MM.1S (cell line): Measurements from ENCODE around the gene MYOC.

Source experiments
- DNase-seq: peaks from one replicate; pipeline ENCODE4 v3.0.0-alpha.2; 2015
- H2AFZ ChIP-seq: fragments of 300-600 bp; sonication (generic); 2 replicates; pipeline ENCODE4 v1.6.0; 2016; ENCODE audit warnings: antibody characterized with exemption, low read length
- H3F3A ChIP-seq: fragments of 300-600 bp; sonication (generic); 2 replicates; pipeline ENCODE4 v1.6.1; 2016; ENCODE audit warnings: mild to moderate bottlenecking, antibody characterized with exemption, low read length, moderate library complexity, mixed read lengths; ENCODE audit not compliant: insufficient read depth
- H3K27ac ChIP-seq: fragments of 300-600 bp; sonication (generic); 2 replicates; pipeline ENCODE4 v1.5.1; 2016; ENCODE audit warnings: mild to moderate bottlenecking, low read length
- H3K27me3 ChIP-seq: fragments of 300-600 bp; sonication (generic); replicated peaks from 2 replicates; pipeline ENCODE4 v1.6.0; 2016; ENCODE audit warnings: low read length; ENCODE audit not compliant: insufficient read depth
- H3K36me3 ChIP-seq: fragments of 300-600 bp; sonication (generic); replicated peaks from 2 replicates; pipeline ENCODE4 v1.6.1; 2016; ENCODE audit warnings: mild to moderate bottlenecking, low read length, mixed read lengths; ENCODE audit not compliant: insufficient read depth
- H3K4me1 ChIP-seq: fragments of 300-600 bp; sonication (generic); 2 replicates; pipeline ENCODE4 v1.6.1; 2016; ENCODE audit warnings: low read length, mixed read lengths
- H3K4me2 ChIP-seq: fragments of 300-600 bp; sonication (generic); 2 replicates; pipeline ENCODE4 v1.6.0; 2016; ENCODE audit warnings: low read depth, low read length
- H3K4me3 ChIP-seq: fragments of 300-600 bp; sonication (generic); 2 replicates; pipeline ENCODE4 v1.5.1; 2016; ENCODE audit warnings: low read length, mixed read lengths
- H3K79me2 ChIP-seq: fragments of 300-600 bp; sonication (generic); 2 replicates; pipeline ENCODE4 v1.6.1; 2016; ENCODE audit warnings: mixed run types, low read length, mixed read lengths
- H3K9ac ChIP-seq: fragments of 300-600 bp; sonication (generic); 2 replicates; pipeline ENCODE4 v1.6.1; 2016; ENCODE audit warnings: low read length, mixed read lengths
- H3K9me2 ChIP-seq: fragments of 300-600 bp; sonication (generic); replicated peaks from 2 replicates; pipeline ENCODE4 v1.6.1; 2016; ENCODE audit warnings: mild to moderate bottlenecking, low read length, mixed read lengths; ENCODE audit not compliant: insufficient read depth
- H3K9me3 ChIP-seq: fragments of 300-600 bp; sonication (generic); replicated peaks from 2 replicates; pipeline ENCODE4 v1.6.1; 2016; ENCODE audit warnings: mild to moderate bottlenecking, low read length, mixed read lengths; ENCODE audit not compliant: insufficient read depth
- H4K20me1 ChIP-seq: fragments of 300-600 bp; sonication (generic); 2 replicates; pipeline ENCODE4 v1.6.1; 2016; ENCODE audit warnings: mild to moderate bottlenecking, low read length, moderate library complexity, mixed read lengths; ENCODE audit not compliant: insufficient read depth
- CTCF ChIP-seq: fragments of 300-600 bp; sonication (generic); IDR thresholded peaks from 2 replicates; pipeline ENCODE4 v1.5.1; 2016; ENCODE audit warnings: antibody characterized with exemption, low read length, mixed read lengths
- EZH2 ChIP-seq: fragments of 300-600 bp; sonication (generic); optimal IDR thresholded peaks from 2 replicates; pipeline ENCODE3; 2017; ENCODE audit warnings: low read depth, mild to moderate bottlenecking, antibody characterized with exemption, low read length, mixed read lengths
- EZH2phosphoT487 ChIP-seq: fragments of 300-600 bp; sonication (generic); IDR thresholded peaks from 2 replicates; pipeline ENCODE4 v1.6.1; 2018; ENCODE audit warnings: antibody characterized with exemption, low read length

The MYOC gene

GRCh38 chr1:171666114-171666769 lies 13.8 kb upstream of the MYOC start:
- no peaks in the 10 kb centered on the region for H3K36me3 ChIP-seq
- DNase-seq = no peak
- no peak overlapping the region for H3K27ac ChIP-seq
- no peaks in the 10 kb centered on the region for H3K9me2 ChIP-seq
- no peaks in the 10 kb centered on the region for H4K20me1 ChIP-seq
- H3K4me2 ChIP-seq = no peak overlapping the region
- no peak overlapping the region for H2AFZ ChIP-seq
- TF ChIP-seq EZH2phosphoT487 = no peak
- no peak for TF ChIP-seq EZH2
- no peak for TF ChIP-seq CTCF
- H3K4me1 ChIP-seq = no peaks in the 10 kb centered on the region
- no peaks in the 10 kb centered on the region for H3K79me2 ChIP-seq
- no peaks in the 10 kb centered on the region for H3F3A ChIP-seq
- H3K4me3 ChIP-seq = no peak overlapping the region
- H3K9me3 ChIP-seq = no peaks in the 10 kb centered on the region
- H3K9ac ChIP-seq = no peak overlapping the region
- H3K27me3 ChIP-seq = no peaks in the 10 kb centered on the region

GRCh38 chr1:171664976-171665375 lies 12.5 kb upstream of the MYOC start:
- H3K4me2 ChIP-seq = no peak overlapping the region
- no peaks in the 10 kb centered on the region for H3K27me3 ChIP-seq
- H3K9ac ChIP-seq = no peak overlapping the region

GRCh38 chr1:171663854-171664575 lies 11.5 kb upstream of the MYOC start:
- no peak overlapping the region for H3K4me3 ChIP-seq
- H3K4me2 ChIP-seq = no peak overlapping the region
- H3K27me3 ChIP-seq = no peaks in the 10 kb centered on the region
- H3K36me3 ChIP-seq = no peaks in the 10 kb centered on the region
- TF ChIP-seq EZH2phosphoT487 (no peak), CTCF (no peak), EZH2 (no peak)
- H3K9me2 ChIP-seq = no peaks in the 10 kb centered on the region
- H3F3A ChIP-seq = no peaks in the 10 kb centered on the region
- no peak for DNase-seq
- H3K4me1 ChIP-seq = no peaks in the 10 kb centered on the region
- no peaks in the 10 kb centered on the region for H4K20me1 ChIP-seq
- H3K9ac ChIP-seq = no peak overlapping the region
- no peaks in the 10 kb centered on the region for H3K79me2 ChIP-seq
- no peaks in the 10 kb centered on the region for H3K9me3 ChIP-seq
- no peak overlapping the region for H3K27ac ChIP-seq
- H2AFZ ChIP-seq = no peak overlapping the region

More at GRCh38 chr1:171664976-171665375, 12.5 kb upstream of the MYOC start:
- no peak overlapping the region for H3K27ac ChIP-seq
- H2AFZ ChIP-seq = no peak overlapping the region
- no peaks in the 10 kb centered on the region for H3K4me1 ChIP-seq
- H3K9me2 ChIP-seq = no peaks in the 10 kb centered on the region
- H3K36me3 ChIP-seq = no peaks in the 10 kb centered on the region
- no peaks in the 10 kb centered on the region for H3K9me3 ChIP-seq
- no peak for DNase-seq
- H3F3A ChIP-seq = no peaks in the 10 kb centered on the region
- no peak overlapping the region for H3K4me3 ChIP-seq
- H3K79me2 ChIP-seq = no peaks in the 10 kb centered on the region
- no peak for TF ChIP-seq CTCF
- no peaks in the 10 kb centered on the region for H4K20me1 ChIP-seq
